ENCODE measurements around the gene CPPED1.

Gene CPPED1

GRCh38 chr16:12681653-12682052 is 122.0 kb downstream of the CPPED1 start:
- DNase-seq (ENCODE audit: low read depth in 2 of 2), result no peak

GRCh38 chr16:12680531-12680930 is 123.2 kb downstream of the CPPED1 start:
- DNase-seq (ENCODE audit: low read depth in 2 of 2), result no peak

GRCh38 chr16:12679660-12680272 is 123.9 kb downstream of the CPPED1 start:
- DNase-seq (ENCODE audit: low read depth in 2 of 2), result no peak

- DNase-seq (ENCODE audit: low read depth in 2 of 2), result no peak
Observed at GRCh38 chr16:12678983-12679382, 124.7 kb downstream of the CPPED1 start.

- DNase-seq (ENCODE audit: low read depth in 2 of 2), result no peak
Observed at GRCh38 chr16:12677502-12677901, 126.2 kb downstream of the CPPED1 start.

- DNase-seq (ENCODE audit: low read depth in 2 of 2), result no peak
Observed at GRCh38 chr16:12675852-12676251, 127.8 kb downstream of the CPPED1 start.

GRCh38 chr16:12675046-12675445 is 128.6 kb downstream of the CPPED1 start:
- no peak for DNase-seq (ENCODE audit: low read depth in 2 of 2)

- no peak for DNase-seq (ENCODE audit: low read depth in 2 of 2)
Observed at GRCh38 chr16:12674524-12674923, 129.2 kb downstream of the CPPED1 start.

GRCh38 chr16:12674071-12674470 is 129.6 kb downstream of the CPPED1 start:
- no peak for DNase-seq (ENCODE audit: low read depth in 2 of 2)

GRCh38 chr16:12673466-12673865 is 130.2 kb downstream of the CPPED1 start:
- no peak for DNase-seq (ENCODE audit: low read depth in 2 of 2)

GRCh38 chr16:12672986-12673385 is 130.7 kb downstream of the CPPED1 start:
- no peak for DNase-seq (ENCODE audit: low read depth in 2 of 2)

- no peak for DNase-seq (ENCODE audit: low read depth in 2 of 2)
Observed at GRCh38 chr16:12669908-12670307, 133.8 kb downstream of the CPPED1 start.

GRCh38 chr16:12667909-12668308 is 135.8 kb downstream of the CPPED1 start:
- no peak for DNase-seq (ENCODE audit: low read depth in 2 of 2)

GRCh38 chr16:12664164-12664733 is 139.4 kb downstream of the CPPED1 start:
- no peak for DNase-seq (ENCODE audit: low read depth in 2 of 2)

GRCh38 chr16:12661656-12662172 is 142.0 kb downstream of the CPPED1 start:
- DNase-seq (ENCODE audit: low read depth in 2 of 2), result no peak

GRCh38 chr16:12659871-12660270 is 143.8 kb downstream of the CPPED1 start:
- DNase-seq (ENCODE audit: low read depth in 2 of 2), result no peak

- no peak for DNase-seq (ENCODE audit: low read depth in 2 of 2)
Observed at GRCh38 chr16:12658506-12658905, 145.2 kb downstream of the CPPED1 start.

GRCh38 chr16:12655537-12655936 is 148.2 kb downstream of the CPPED1 start:
- DNase-seq (ENCODE audit: low read depth in 2 of 2), result no peak

- DNase-seq (ENCODE audit: low read depth in 2 of 2), result no peak
Observed at GRCh38 chr16:12653820-12654392, 149.8 kb downstream of the CPPED1 start.

GRCh38 chr16:12652924-12653323 is 150.8 kb downstream of the CPPED1 start:
- no peak for DNase-seq (ENCODE audit: low read depth in 2 of 2)

- DNase-seq (ENCODE audit: low read depth in 2 of 2), result no peak
Observed at GRCh38 chr16:12651765-12652512, 151.7 kb downstream of the CPPED1 start.

GRCh38 chr16:12649356-12649755 is 154.3 kb downstream of the CPPED1 start:
- no peak for DNase-seq (ENCODE audit: low read depth in 2 of 2)
